Neural progenitor cell (in vitro differentiated cells): Measurements from ENCODE around the gene WIPF1. TPM values are rescaled to one million over a fixed set of nuclear protein-coding genes. Genes with fewer than 3 reads are reported as not detected.

Experiments used
- DNase-seq: peaks from one replicate; pipeline ENCODE4 v3.0.0-alpha.2; 2016; ENCODE audit warnings: low spot score
- H2AFZ ChIP-seq: fragments of 200-600 bp; sonication (generic); replicated peaks from 2 replicates; pipeline ENCODE4 v1.6.1; 2016; ENCODE audit warnings: antibody characterized with exemption
- H3F3A ChIP-seq: fragments of 200-600 bp; sonication (generic); 2 replicates; pipeline ENCODE4 v1.6.1; 2016; ENCODE audit warnings: antibody characterized with exemption, low read depth
- H3K27ac ChIP-seq: fragments of 200-600 bp; sonication (generic); 2 replicates; pipeline ENCODE4 v1.5.1; 2016; ENCODE audit warnings: mild to moderate bottlenecking
- H3K27me3 ChIP-seq: fragments of 200-600 bp; sonication (generic); 2 replicates; pipeline ENCODE4 v1.6.1; 2016; ENCODE audit warnings: mild to moderate bottlenecking, moderate library complexity
- H3K36me3 ChIP-seq: fragments of 200-600 bp; sonication (generic); 2 replicates; pipeline ENCODE4 v1.5.1; 2016
- H3K4me1 ChIP-seq: fragments of 200-600 bp; sonication (generic); 2 replicates; pipeline ENCODE4 v1.6.1; 2016; ENCODE audit warnings: mixed run types
- H3K4me2 ChIP-seq: fragments of 200-600 bp; sonication (generic); 2 replicates; pipeline ENCODE4 v1.6.1; 2016
- H3K4me3 ChIP-seq: fragments of 200-600 bp; sonication (generic); 2 replicates; pipeline ENCODE4 v1.5.1; 2016
- H3K79me2 ChIP-seq: fragments of 200-600 bp; sonication (generic); 2 replicates; pipeline ENCODE4 v1.6.1; 2016; ENCODE audit warnings: low read depth
- H3K9ac ChIP-seq: fragments of 200-600 bp; sonication (generic); 2 replicates; pipeline ENCODE4 v1.6.1; 2016
- H3K9me3 ChIP-seq: fragments of 200-600 bp; sonication (generic); 2 replicates; pipeline ENCODE4 v1.5.1; 2016; ENCODE audit warnings: low read depth
- H4K20me1 ChIP-seq: fragments of 200-600 bp; sonication (generic); 2 replicates; pipeline ENCODE4 v1.6.1; 2016; ENCODE audit warnings: low read depth
- H3K27ac Mint-ChIP-seq: 3 replicates; pipeline ENCODE4 v1.8.0; 2021; ENCODE audit warnings: mixed read lengths
- H3K27me3 Mint-ChIP-seq: 2 replicates; pipeline ENCODE4 v1.8.0; 2022; ENCODE audit warnings: low read depth, mild to moderate bottlenecking, inconsistent platforms, moderate library complexity, mixed read lengths; ENCODE audit not compliant: insufficient read depth
- H3K36me3 Mint-ChIP-seq: 3 replicates; pipeline ENCODE4 v1.8.0; 2021; ENCODE audit warnings: mixed read lengths
- H3K4me1 Mint-ChIP-seq: 3 replicates; pipeline ENCODE4 v1.8.0; 2021; ENCODE audit warnings: mixed read lengths
- H3K4me3 Mint-ChIP-seq: 3 replicates; pipeline ENCODE4 v1.8.0; 2021; ENCODE audit warnings: mild to moderate bottlenecking, moderate library complexity, mixed read lengths
- H3K9me3 Mint-ChIP-seq: 3 replicates; pipeline ENCODE4 v1.8.0; 2020; ENCODE audit warnings: mixed read lengths
- EZH2 ChIP-seq: fragments of 200-600 bp; sonication (generic); IDR thresholded peaks from 2 replicates; pipeline ENCODE4 v1.6.1; 2017; ENCODE audit warnings: antibody characterized with exemption, mild to moderate bottlenecking, moderate library complexity
- EZH2phosphoT487 ChIP-seq: fragments of 200-600 bp; sonication (generic); IDR thresholded peaks from 2 replicates; pipeline ENCODE4 v1.6.1; 2017; ENCODE audit warnings: antibody characterized with exemption
- total RNA-seq: library from RNA; depleted of rRNA; stranded (reverse); fragments of >200 nt; gene quantifications from 2 replicates; pipeline ENCODE4 v1.2.3, GENCODE V29; 2015; ENCODE audit warnings: low replicate concordance
- TF ChIP-seq, protein P1 (sequence below): fragments of 200-600 bp; sonication (generic); IDR thresholded peaks from 2 replicates; pipeline ENCODE4 v1.5.1; 2017; ENCODE audit warnings: antibody characterized with exemption, mild to moderate bottlenecking

The WIPF1 gene, protein sequence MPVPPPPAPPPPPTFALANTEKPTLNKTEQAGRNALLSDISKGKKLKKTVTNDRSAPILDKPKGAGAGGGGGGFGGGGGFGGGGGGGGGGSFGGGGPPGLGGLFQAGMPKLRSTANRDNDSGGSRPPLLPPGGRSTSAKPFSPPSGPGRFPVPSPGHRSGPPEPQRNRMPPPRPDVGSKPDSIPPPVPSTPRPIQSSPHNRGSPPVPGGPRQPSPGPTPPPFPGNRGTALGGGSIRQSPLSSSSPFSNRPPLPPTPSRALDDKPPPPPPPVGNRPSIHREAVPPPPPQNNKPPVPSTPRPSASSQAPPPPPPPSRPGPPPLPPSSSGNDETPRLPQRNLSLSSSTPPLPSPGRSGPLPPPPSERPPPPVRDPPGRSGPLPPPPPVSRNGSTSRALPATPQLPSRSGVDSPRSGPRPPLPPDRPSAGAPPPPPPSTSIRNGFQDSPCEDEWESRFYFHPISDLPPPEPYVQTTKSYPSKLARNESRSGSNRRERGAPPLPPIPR
- 14.6 and 17.2 TPM in 2 replicates for total RNA-seq

DNA sequence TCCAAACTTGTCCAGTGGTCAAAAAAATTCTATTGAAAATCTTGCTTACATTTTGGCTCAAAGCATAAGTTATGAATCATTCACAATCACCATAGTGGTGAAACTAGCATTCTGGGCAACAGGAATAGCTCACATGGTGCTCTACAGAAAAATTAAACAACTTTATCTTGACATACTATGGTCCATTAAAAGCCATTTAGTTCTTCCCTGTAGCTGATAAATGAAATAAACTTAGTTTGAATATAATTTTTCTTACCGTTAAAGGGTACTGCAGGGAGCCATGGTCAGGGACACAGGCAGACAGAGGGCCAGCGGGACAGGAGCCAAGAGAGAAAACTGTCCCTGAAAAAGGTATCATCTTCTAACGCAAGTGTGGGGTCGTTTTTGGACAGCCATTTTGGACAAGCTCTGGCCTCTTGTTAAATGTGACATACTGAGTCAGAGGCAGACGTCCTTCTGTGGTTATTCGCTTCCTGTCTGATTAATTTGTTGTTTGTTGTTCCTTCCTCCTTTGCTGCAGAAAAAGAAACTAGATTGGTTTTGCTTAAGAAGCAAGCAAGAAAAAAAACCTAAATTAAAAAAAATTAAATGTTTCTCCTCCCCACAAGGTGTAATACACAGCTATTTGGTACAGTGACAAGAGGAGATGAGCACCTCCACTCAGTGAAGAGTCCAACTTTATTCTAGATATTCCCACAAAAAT is at the start of gene WIPF1:
TSS of gene WIPF1 (minus strand) at position 460 of the 703 bp plus-strand sequence. CDS start 12,231 bp downstream, outside the sequence.
- no peaks in the 10 kb centered on the region for H3K9me3 ChIP-seq
- H4K20me1 ChIP-seq: no peaks in the 10 kb centered on the region
- DNase-seq: no peak
- H3K9me3 Mint-ChIP-seq: peaks cover 2% of the 10 kb centered on the region
- TF ChIP-seq EZH2phosphoT487 (no peak), EZH2 (no peak)
- TF ChIP-seq, protein P1, sequence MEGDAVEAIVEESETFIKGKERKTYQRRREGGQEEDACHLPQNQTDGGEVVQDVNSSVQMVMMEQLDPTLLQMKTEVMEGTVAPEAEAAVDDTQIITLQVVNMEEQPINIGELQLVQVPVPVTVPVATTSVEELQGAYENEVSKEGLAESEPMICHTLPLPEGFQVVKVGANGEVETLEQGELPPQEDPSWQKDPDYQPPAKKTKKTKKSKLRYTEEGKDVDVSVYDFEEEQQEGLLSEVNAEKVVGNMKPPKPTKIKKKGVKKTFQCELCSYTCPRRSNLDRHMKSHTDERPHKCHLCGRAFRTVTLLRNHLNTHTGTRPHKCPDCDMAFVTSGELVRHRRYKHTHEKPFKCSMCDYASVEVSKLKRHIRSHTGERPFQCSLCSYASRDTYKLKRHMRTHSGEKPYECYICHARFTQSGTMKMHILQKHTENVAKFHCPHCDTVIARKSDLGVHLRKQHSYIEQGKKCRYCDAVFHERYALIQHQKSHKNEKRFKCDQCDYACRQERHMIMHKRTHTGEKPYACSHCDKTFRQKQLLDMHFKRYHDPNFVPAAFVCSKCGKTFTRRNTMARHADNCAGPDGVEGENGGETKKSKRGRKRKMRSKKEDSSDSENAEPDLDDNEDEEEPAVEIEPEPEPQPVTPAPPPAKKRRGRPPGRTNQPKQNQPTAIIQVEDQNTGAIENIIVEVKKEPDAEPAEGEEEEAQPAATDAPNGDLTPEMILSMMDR: no peak
- no peak within 1 kb of the TSS for H3K4me2 ChIP-seq
- H3K27me3 Mint-ChIP-seq: no peaks in the 10 kb centered on the region
- H3K27ac Mint-ChIP-seq: no peak within 1 kb of the TSS
- peaks cover 3% of the 10 kb centered on the region for H3F3A ChIP-seq
- H2AFZ ChIP-seq: no peak within 1 kb of the TSS
- no peaks in the 10 kb centered on the region for H3K79me2 ChIP-seq
- H3K4me3 ChIP-seq: no peak within 1 kb of the TSS
- no peak within 1 kb of the TSS for H3K4me3 Mint-ChIP-seq
- H3K36me3 ChIP-seq: no peaks in the 10 kb centered on the region
- H3K27ac ChIP-seq: no peak within 1 kb of the TSS
- peaks cover 7% of the 10 kb centered on the region for H3K36me3 Mint-ChIP-seq
- H3K27me3 ChIP-seq: no peaks in the 10 kb centered on the region
- peaks cover 22% of the 10 kb centered on the region for H3K4me1 Mint-ChIP-seq
- H3K9ac ChIP-seq: no peak within 1 kb of the TSS
- H3K4me1 ChIP-seq: peaks cover 11% of the 10 kb centered on the region

DNA sequence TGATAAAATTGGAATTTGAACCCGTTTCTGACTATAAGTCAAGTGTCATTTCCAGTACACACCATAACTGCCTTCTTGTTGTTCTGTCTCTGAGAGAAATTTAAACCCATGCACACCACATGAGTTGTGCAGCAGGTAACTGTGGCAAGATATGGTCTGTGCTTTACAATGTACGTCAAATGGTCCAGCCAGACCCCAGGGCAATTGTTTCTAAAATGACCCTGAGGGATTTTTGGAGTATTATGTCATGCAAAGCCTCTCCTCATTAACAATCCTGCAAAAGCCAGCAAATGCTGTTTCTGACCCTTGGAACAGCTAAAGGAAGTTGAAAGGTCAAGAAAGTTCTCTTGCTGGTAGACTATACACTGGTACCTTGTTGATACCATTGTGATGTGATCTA is 47.7 kb upstream of the WIPF1 start:
- Histone ChIP-seq H3K4me2 (no peak overlapping the region), H3K36me3 (no peaks in the 10 kb centered on the region), H3F3A (no peaks in the 10 kb centered on the region), H3K4me3 (no peak overlapping the region), H3K27ac (no peak overlapping the region), H3K4me1 (no peaks in the 10 kb centered on the region), H3K9me3 (no peaks in the 10 kb centered on the region), H3K9ac (no peak overlapping the region), H3K79me2 (no peaks in the 10 kb centered on the region), H3K27me3 (no peaks in the 10 kb centered on the region), H2AFZ (no peak overlapping the region), H4K20me1 (no peaks in the 10 kb centered on the region)
- Mint-ChIP-seq H3K27me3 (no peaks in the 10 kb centered on the region), H3K27ac (no peak overlapping the region), H3K9me3 (peaks cover 34% of the 10 kb centered on the region), H3K4me1 (no peaks in the 10 kb centered on the region), H3K36me3 (peaks cover 25% of the 10 kb centered on the region), H3K4me3 (no peak overlapping the region)
- TF ChIP-seq EZH2phosphoT487: no peak
- no peak for TF ChIP-seq EZH2
- TF ChIP-seq, protein P1: no peak
- DNase-seq: no peak

DNA sequence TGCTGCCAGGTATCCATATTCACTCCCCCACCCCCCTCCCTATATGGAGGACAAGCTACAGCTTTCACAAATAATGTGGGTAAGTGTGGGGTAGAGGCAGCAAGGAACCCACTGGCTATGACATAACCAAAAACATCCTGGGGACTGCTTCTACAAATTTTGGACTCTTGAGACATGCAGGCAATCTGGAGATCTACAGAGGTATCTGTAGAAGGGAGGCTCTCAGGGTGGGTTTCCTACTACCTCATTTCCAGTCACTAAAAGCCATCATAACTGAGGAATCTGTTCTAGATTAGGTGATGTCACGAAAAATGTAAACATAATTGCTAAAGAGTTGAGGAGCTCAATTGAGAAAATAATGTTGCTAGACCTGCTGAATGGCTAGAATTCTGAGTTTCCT is 46.8 kb upstream of the WIPF1 start:
- no peak overlapping the region for H3K9ac ChIP-seq
- H3K4me2 ChIP-seq: no peak overlapping the region
- no peaks in the 10 kb centered on the region for H3K36me3 ChIP-seq
- H2AFZ ChIP-seq: no peak overlapping the region
- H3K4me3 Mint-ChIP-seq: no peak overlapping the region
- TF ChIP-seq EZH2 (no peak), EZH2phosphoT487 (no peak)
- TF ChIP-seq, protein P1: no peak
- no peak overlapping the region for H3K27ac Mint-ChIP-seq
- DNase-seq: no peak
- no peaks in the 10 kb centered on the region for H4K20me1 ChIP-seq
- H3K4me1 Mint-ChIP-seq: no peaks in the 10 kb centered on the region
- H3K4me3 ChIP-seq: no peak overlapping the region
- no peaks in the 10 kb centered on the region for H3K4me1 ChIP-seq
- no peaks in the 10 kb centered on the region for H3K27me3 Mint-ChIP-seq
- H3K27ac ChIP-seq: no peak overlapping the region
- H3F3A ChIP-seq: no peaks in the 10 kb centered on the region
- no peaks in the 10 kb centered on the region for H3K27me3 ChIP-seq
- H3K9me3 ChIP-seq: no peaks in the 10 kb centered on the region
- peaks cover 23% of the 10 kb centered on the region for H3K36me3 Mint-ChIP-seq
- peaks cover 29% of the 10 kb centered on the region for H3K9me3 Mint-ChIP-seq
- no peaks in the 10 kb centered on the region for H3K79me2 ChIP-seq
